Astrocyte (in vitro differentiated cells and primary cell): ENCODE results near the gene SLC45A1. TPM values are rescaled to one million over a fixed set of nuclear protein-coding genes. Genes with fewer than 3 reads are reported as not detected.

Experiments used
- DNase-seq: peaks from one replicate; pipeline ENCODE4 v3.0.0-alpha.2; 2010; ENCODE audit warnings: low read depth
- FAIRE-seq: peaks from 2 replicates; lab custom pipeline; 2011; peaks lifted over from hg19 to GRCh38; lab: Jason Lieb, UNC
- H2AFZ ChIP-seq: 2 replicates; pipeline ENCODE4 v1.6.0; 2012; ENCODE audit warnings: low read depth, low read length, inconsistent platforms
- H3K27ac ChIP-seq: 2 replicates; pipeline ENCODE4 v1.5.1; 2011; ENCODE audit warnings: low read depth, low read length, inconsistent platforms
- H3K27me3 ChIP-seq: 2 replicates; pipeline ENCODE4 v1.6.0; 2011; ENCODE audit warnings: low read length, inconsistent platforms; ENCODE audit not compliant: insufficient read depth
- H3K36me3 ChIP-seq: 2 replicates; pipeline ENCODE4 v1.5.1; 2011; ENCODE audit warnings: low read length, inconsistent platforms; ENCODE audit not compliant: insufficient read depth
- H3K4me1 ChIP-seq: 2 replicates; pipeline ENCODE4 v1.5.1; 2011; ENCODE audit warnings: low read length, inconsistent platforms; ENCODE audit not compliant: insufficient read depth
- H3K4me2 ChIP-seq: 2 replicates; pipeline ENCODE4 v1.6.0; 2012; ENCODE audit warnings: low read length, inconsistent platforms
- H3K4me3 ChIP-seq: 2 replicates; pipeline ENCODE4 v1.5.1; 2011; ENCODE audit warnings: low read depth, mild to moderate bottlenecking, low read length, inconsistent platforms; ENCODE audit not compliant: insufficient read depth
- H3K79me2 ChIP-seq: 2 replicates; pipeline ENCODE4 v1.6.0; 2012; ENCODE audit warnings: mild to moderate bottlenecking, low read length, inconsistent platforms; ENCODE audit not compliant: insufficient read depth
- H3K9ac ChIP-seq: 2 replicates; pipeline ENCODE4 v1.6.0; 2012; ENCODE audit warnings: mild to moderate bottlenecking, low read length, inconsistent platforms
- H3K9me3 ChIP-seq: 2 replicates; pipeline ENCODE4 v1.5.1; 2012; ENCODE audit warnings: low read depth, mild to moderate bottlenecking, low read length, inconsistent platforms; ENCODE audit not compliant: insufficient read depth
- H4K20me1 ChIP-seq: 2 replicates; pipeline ENCODE4 v1.6.0; 2012; ENCODE audit warnings: low read length, inconsistent platforms; ENCODE audit not compliant: insufficient read depth
- H3K27ac Mint-ChIP-seq: one replicate; pipeline ENCODE4 v1.8.0; 2021; ENCODE audit warnings: mild to moderate bottlenecking, mixed read lengths; ENCODE audit not compliant: unreplicated experiment
- H3K27me3 Mint-ChIP-seq: one replicate; pipeline ENCODE4 v1.8.0; 2021; ENCODE audit warnings: low read depth, mixed read lengths; ENCODE audit not compliant: unreplicated experiment
- H3K36me3 Mint-ChIP-seq: one replicate; pipeline ENCODE4 v1.8.0; 2021; ENCODE audit warnings: low read depth, mixed read lengths; ENCODE audit not compliant: unreplicated experiment
- H3K4me1 Mint-ChIP-seq: one replicate; pipeline ENCODE4 v1.8.0; 2021; ENCODE audit warnings: low read depth, mixed read lengths; ENCODE audit not compliant: unreplicated experiment
- H3K4me3 Mint-ChIP-seq: one replicate; pipeline ENCODE4 v1.8.0; 2021; ENCODE audit warnings: mild to moderate bottlenecking, moderate library complexity, mixed read lengths; ENCODE audit not compliant: unreplicated experiment
- H3K9me3 Mint-ChIP-seq: one replicate; pipeline ENCODE4 v1.8.0; 2021; ENCODE audit warnings: mild to moderate bottlenecking, mixed read lengths; ENCODE audit not compliant: unreplicated experiment
- EZH2 ChIP-seq: IDR thresholded peaks from 2 replicates; pipeline ENCODE4 v1.6.1; 2012; ENCODE audit warnings: mild to moderate bottlenecking, low read length, inconsistent platforms; ENCODE audit not compliant: insufficient read depth
- total RNA-seq: library from RNA; stranded (reverse); gene quantifications from 2 replicates; pipeline ENCODE4 v1.2.1, GENCODE V29; 2021
- TF ChIP-seq, protein P1 (sequence below): IDR thresholded peaks from 2 replicates; pipeline ENCODE4 v1.5.1; 2011; ENCODE audit warnings: low read depth, mild to moderate bottlenecking, inconsistent platforms, low read length, moderate library complexity; ENCODE audit not compliant: insufficient read depth

Gene SLC45A1
- total RNA-seq, 1 donor from 2014 or later = 0.95 TPM

DNA sequence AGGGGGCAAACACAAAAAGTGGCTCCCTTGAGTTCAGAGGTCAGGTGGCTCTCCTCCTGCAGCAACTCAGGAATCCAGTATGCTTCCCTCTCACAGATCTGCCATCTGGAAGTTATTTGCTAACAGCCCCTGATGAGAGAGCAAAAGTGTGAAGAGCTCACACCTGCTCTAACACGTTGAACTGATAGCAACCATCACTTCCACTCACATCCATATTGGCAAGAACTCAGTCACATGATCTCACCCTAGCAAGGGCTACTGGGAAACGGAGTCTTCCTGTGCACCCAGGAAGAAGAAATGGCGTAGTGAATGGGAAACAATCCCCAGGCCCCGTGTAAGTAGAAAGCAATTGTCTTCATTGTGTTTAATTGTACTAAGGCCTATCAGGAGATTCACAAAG, 20.7 kb upstream of the SLC45A1 start:
- DNase-seq (no peak), FAIRE-seq (no peak)
- no peaks in the 10 kb centered on the region for H3K9me3 ChIP-seq
- no peak overlapping the region for H3K4me2 ChIP-seq
- no peaks in the 10 kb centered on the region for H3K79me2 ChIP-seq
- Mint-ChIP-seq H3K9me3 (no peaks in the 10 kb centered on the region), H3K27me3 (peaks cover 3% of the 10 kb centered on the region), H3K36me3 (no peaks in the 10 kb centered on the region), H3K27ac (no peak overlapping the region), H3K4me3 (no peak overlapping the region), H3K4me1 (peaks cover 5% of the 10 kb centered on the region)
- H3K27me3 ChIP-seq = no peaks in the 10 kb centered on the region
- H3K36me3 ChIP-seq = no peaks in the 10 kb centered on the region
- H3K4me1 ChIP-seq = peaks cover 6% of the 10 kb centered on the region
- TF ChIP-seq EZH2 = no peak
- TF ChIP-seq, protein P1, sequence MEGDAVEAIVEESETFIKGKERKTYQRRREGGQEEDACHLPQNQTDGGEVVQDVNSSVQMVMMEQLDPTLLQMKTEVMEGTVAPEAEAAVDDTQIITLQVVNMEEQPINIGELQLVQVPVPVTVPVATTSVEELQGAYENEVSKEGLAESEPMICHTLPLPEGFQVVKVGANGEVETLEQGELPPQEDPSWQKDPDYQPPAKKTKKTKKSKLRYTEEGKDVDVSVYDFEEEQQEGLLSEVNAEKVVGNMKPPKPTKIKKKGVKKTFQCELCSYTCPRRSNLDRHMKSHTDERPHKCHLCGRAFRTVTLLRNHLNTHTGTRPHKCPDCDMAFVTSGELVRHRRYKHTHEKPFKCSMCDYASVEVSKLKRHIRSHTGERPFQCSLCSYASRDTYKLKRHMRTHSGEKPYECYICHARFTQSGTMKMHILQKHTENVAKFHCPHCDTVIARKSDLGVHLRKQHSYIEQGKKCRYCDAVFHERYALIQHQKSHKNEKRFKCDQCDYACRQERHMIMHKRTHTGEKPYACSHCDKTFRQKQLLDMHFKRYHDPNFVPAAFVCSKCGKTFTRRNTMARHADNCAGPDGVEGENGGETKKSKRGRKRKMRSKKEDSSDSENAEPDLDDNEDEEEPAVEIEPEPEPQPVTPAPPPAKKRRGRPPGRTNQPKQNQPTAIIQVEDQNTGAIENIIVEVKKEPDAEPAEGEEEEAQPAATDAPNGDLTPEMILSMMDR = no peak
- H4K20me1 ChIP-seq = no peaks in the 10 kb centered on the region
- no peak overlapping the region for H3K27ac ChIP-seq
- H3K4me3 ChIP-seq = no peak overlapping the region
- no peak overlapping the region for H2AFZ ChIP-seq
- no peak overlapping the region for H3K9ac ChIP-seq

DNA sequence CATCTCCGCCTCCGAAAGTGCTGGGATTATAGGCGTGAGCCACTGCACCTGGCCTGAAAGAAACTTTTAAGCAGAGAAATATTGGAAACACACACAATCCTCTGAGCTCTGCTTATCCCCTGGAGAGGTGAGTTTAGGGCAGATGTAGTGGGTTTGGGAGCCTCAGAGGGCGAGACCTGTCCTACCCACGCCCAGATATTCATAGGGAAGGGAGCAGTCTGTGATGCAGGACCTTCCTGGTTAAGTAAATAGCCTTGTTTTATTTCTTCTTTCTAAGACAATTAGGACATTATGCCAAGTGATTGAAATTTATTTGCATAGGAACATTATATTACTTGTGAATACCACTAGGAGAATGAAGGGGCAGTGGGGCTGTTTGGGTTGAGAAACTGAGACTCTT, 18.0 kb upstream of the SLC45A1 start:
- H3K4me2 ChIP-seq = no peak overlapping the region
- no peak for DNase-seq
- Mint-ChIP-seq H3K27me3 (peaks cover 1% of the 10 kb centered on the region), H3K27ac (no peak overlapping the region), H3K4me1 (peaks cover 11% of the 10 kb centered on the region), H3K4me3 (no peak overlapping the region), H3K9me3 (no peaks in the 10 kb centered on the region), H3K36me3 (no peaks in the 10 kb centered on the region)
- H3K4me1 ChIP-seq = peaks cover 17% of the 10 kb centered on the region
- no peaks in the 10 kb centered on the region for H3K36me3 ChIP-seq
- H3K4me3 ChIP-seq = no peak overlapping the region
- H3K9me3 ChIP-seq = no peaks in the 10 kb centered on the region
- H3K27me3 ChIP-seq = no peaks in the 10 kb centered on the region
- no peak overlapping the region for H2AFZ ChIP-seq
- H3K27ac ChIP-seq = no peak overlapping the region
- H4K20me1 ChIP-seq = no peaks in the 10 kb centered on the region
- no peak for FAIRE-seq
- H3K79me2 ChIP-seq = no peaks in the 10 kb centered on the region
- no peak overlapping the region for H3K9ac ChIP-seq
- TF ChIP-seq, protein P1 = no peak
- no peak for TF ChIP-seq EZH2

DNA sequence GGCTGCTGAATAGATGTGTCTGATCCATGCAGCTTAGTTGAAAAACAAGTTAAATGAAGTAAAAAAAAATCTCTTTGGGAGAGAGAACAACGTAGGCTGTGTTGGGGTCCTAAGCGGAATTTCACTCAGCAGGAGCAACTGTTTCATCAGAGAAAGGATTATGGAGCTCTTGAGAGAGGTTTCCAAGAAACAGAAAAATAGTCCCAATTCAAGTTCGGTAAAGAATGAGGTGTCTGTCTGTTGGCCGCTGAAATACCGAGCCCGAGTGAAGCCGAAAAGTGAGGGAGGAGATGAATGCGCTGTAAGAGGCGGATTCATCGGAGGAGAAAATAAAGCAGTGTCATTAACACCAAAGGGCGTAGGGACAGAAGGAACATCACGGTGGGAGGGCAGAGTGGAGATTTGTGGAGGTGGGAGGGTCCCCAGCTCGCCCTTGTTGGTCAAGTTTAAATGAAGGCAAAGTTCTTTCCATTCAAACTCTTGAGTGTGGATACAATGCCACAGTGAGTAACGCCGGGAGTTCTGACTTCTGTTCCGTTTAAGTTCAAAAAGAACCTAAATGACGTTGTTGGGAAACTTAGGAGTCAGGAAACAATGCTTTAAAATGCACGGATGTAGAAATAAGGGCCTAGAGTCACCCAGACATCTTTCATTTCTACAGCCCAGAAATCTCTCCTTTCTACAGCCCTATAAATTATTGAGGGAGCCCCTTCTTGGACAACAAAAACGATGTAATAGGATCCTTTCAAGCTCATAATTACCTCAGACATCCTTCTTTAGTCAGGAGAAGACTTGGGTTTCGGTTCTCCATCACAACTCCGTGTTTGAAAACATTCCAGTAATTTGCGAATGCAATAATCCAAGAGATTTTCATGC, 15.6 kb upstream of the SLC45A1 start:
- FAIRE-seq (no peak), DNase-seq (peak; percentile 73)
- Mint-ChIP-seq H3K9me3 (no peaks in the 10 kb centered on the region), H3K27ac (peak overlapping the region; percentile 50), H3K4me1 (peaks cover 11% of the 10 kb centered on the region), H3K4me3 (no peak overlapping the region), H3K27me3 (no peaks in the 10 kb centered on the region), H3K36me3 (no peaks in the 10 kb centered on the region)
- no peaks in the 10 kb centered on the region for H3K36me3 ChIP-seq
- H3K9me3 ChIP-seq = no peaks in the 10 kb centered on the region
- H3K4me3 ChIP-seq = peak overlapping the region; percentile 32
- H3K4me2 ChIP-seq = peak overlapping the region; percentile 81
- peak overlapping the region; percentile 54 for H2AFZ ChIP-seq
- no peaks in the 10 kb centered on the region for H3K79me2 ChIP-seq
- no peaks in the 10 kb centered on the region for H4K20me1 ChIP-seq
- TF ChIP-seq, protein P1 = no peak
- TF ChIP-seq EZH2 = no peak
- H3K27me3 ChIP-seq = no peaks in the 10 kb centered on the region
- peaks cover 17% of the 10 kb centered on the region for H3K4me1 ChIP-seq
- peak overlapping the region; percentile 25 for H3K27ac ChIP-seq
- H3K9ac ChIP-seq = peak overlapping the region; percentile 39
